Activated CD8-positive, alpha-beta T cell treated with anti-CD3 and anti-CD28 coated beads for 36 hours (primary cell): ENCODE measurements around the gene VPS9D1. TPM values are rescaled to one million over a fixed set of nuclear protein-coding genes. Genes with fewer than 3 reads are reported as not detected.

Experiments
- ATAC-seq: fragments of 200-7000 bp; cut with Tn5 transposase; one replicate; pipeline ENCODE4 v1.10.0; 2021; ENCODE audit warnings: mild to moderate bottlenecking, moderate library complexity
- CTCF ChIA-PET: fragments of 350-600 bp; sonication (Branson Sonifier 250); formaldehyde crosslinking; loops from one replicate; lab custom pipeline; 2021; ENCODE audit warnings: antibody characterized with exemption; lab: Charles Lee
- POLR2A ChIA-PET: fragments of 350-600 bp; sonication (Branson Sonifier 250); formaldehyde crosslinking; loops from one replicate; lab custom pipeline; 2021; ENCODE audit warnings: antibody characterized with exemption; lab: Charles Lee
- DNase-seq: peaks from one replicate; pipeline ENCODE4 v3.0.0-alpha.2; 2020
- H3K27ac Mint-ChIP-seq: one replicate; pipeline ENCODE4 v1.8.0; 2021; ENCODE audit warnings: mild to moderate bottlenecking, mixed read lengths
- H3K27me3 Mint-ChIP-seq: one replicate; pipeline ENCODE4 v1.8.0; 2021; ENCODE audit warnings: mixed read lengths
- H3K36me3 Mint-ChIP-seq: one replicate; pipeline ENCODE4 v1.8.0; 2021; ENCODE audit warnings: low read depth, mixed read lengths
- H3K4me1 Mint-ChIP-seq: one replicate; pipeline ENCODE4 v1.8.0; 2021; ENCODE audit warnings: low read depth, mixed read lengths
- H3K4me3 Mint-ChIP-seq: one replicate; pipeline ENCODE4 v1.8.0; 2021; ENCODE audit warnings: mild to moderate bottlenecking, moderate library complexity, mixed read lengths
- H3K9me3 Mint-ChIP-seq: one replicate; pipeline ENCODE4 v1.8.0; 2021; ENCODE audit warnings: mixed read lengths
- intact Hi-C: fragments of 100-400 bp; cut with micrococcal nuclease; formaldehyde crosslinking; loops from one replicate; pipeline ENCODE4 v1.10.0; 2022
- total RNA-seq, 2 experiments: library from RNA; stranded (reverse); gene quantifications; one replicate each; pipeline ENCODE4 v1.2.3, GENCODE V29; 2021
- TF ChIP-seq, protein P1 (sequence below): fragments of 200-600 bp; IDR thresholded peaks from one replicate; pipeline ENCODE4 v1.8.0; 2022; ENCODE audit warnings: antibody characterized with exemption, mild to moderate bottlenecking

The VPS9D1 gene
- total RNA-seq, 2 experiments from 2014 or later, result 1.5 to 1.6 TPM

DNA sequence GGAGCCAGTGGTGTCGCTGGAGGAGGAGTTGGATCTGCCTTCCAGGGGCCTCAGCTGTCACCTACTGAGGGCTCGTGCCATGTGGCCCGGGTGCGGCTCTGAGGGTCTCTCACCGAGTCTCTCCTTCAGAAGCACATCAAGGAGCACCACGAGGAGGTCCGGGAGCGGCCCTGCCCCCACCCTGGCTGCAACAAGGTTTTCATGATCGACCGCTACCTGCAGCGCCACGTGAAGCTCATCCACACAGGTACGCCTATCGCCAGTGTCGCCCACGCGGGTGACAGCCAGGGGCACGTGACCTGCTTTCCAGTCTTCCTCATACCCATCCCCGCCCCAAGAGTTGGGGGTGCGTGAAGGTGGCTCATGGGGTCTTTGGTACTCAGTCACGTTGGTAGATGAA is 13.1 kb upstream of the VPS9D1 start:
- intact Hi-C loops, result no loop called here
- Mint-ChIP-seq H3K27ac (no peak overlapping the region), H3K4me1 (peaks cover 33% of the 10 kb centered on the region), H3K27me3 (no peaks in the 10 kb centered on the region), H3K36me3 (peaks cover 70% of the 10 kb centered on the region), H3K9me3 (no peaks in the 10 kb centered on the region), H3K4me3 (no peak overlapping the region)
- no peak for DNase-seq
- ChIA-PET POLR2A (interaction anchor here (0.7 to 2.5 kb wide), 3 partner anchors 10 to 139 kb away, joined by 3 to 23 read pairs (median 4); partner anchors contain the start of gene TCF25), CTCF (interaction anchor here (1.0 kb wide), 1 partner anchor 28 kb away, joined by 4 read pairs; no protein-coding TSS in a partner anchor)
- no peak for ATAC-seq
- TF ChIP-seq, protein P1, sequence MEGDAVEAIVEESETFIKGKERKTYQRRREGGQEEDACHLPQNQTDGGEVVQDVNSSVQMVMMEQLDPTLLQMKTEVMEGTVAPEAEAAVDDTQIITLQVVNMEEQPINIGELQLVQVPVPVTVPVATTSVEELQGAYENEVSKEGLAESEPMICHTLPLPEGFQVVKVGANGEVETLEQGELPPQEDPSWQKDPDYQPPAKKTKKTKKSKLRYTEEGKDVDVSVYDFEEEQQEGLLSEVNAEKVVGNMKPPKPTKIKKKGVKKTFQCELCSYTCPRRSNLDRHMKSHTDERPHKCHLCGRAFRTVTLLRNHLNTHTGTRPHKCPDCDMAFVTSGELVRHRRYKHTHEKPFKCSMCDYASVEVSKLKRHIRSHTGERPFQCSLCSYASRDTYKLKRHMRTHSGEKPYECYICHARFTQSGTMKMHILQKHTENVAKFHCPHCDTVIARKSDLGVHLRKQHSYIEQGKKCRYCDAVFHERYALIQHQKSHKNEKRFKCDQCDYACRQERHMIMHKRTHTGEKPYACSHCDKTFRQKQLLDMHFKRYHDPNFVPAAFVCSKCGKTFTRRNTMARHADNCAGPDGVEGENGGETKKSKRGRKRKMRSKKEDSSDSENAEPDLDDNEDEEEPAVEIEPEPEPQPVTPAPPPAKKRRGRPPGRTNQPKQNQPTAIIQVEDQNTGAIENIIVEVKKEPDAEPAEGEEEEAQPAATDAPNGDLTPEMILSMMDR, result no peak

GRCh38 chr16:89733322-89733721 is 12.6 kb upstream of the VPS9D1 start:
- no peak overlapping the region for H3K27ac Mint-ChIP-seq
- H3K9me3 Mint-ChIP-seq, result no peaks in the 10 kb centered on the region
- no peak overlapping the region for H3K4me3 Mint-ChIP-seq
- ATAC-seq (no peak), DNase-seq (no peak)
- POLR2A ChIA-PET, result interaction anchor here (0.7 to 2.5 kb wide), 4 partner anchors 10 to 140 kb away, joined by 3 to 23 read pairs (median 4); partner anchors contain the start of gene TCF25
- peaks cover 66% of the 10 kb centered on the region for H3K36me3 Mint-ChIP-seq
- H3K27me3 Mint-ChIP-seq, result no peaks in the 10 kb centered on the region
- TF ChIP-seq, protein P1, result no peak
- peaks cover 33% of the 10 kb centered on the region for H3K4me1 Mint-ChIP-seq
- intact Hi-C loops, result no loop called here
- CTCF ChIA-PET, result interaction anchor here (0.6 to 1.0 kb wide), 2 partner anchors 27 to 184 kb away, joined by 3 to 4 read pairs; no protein-coding TSS in a partner anchor

DNA sequence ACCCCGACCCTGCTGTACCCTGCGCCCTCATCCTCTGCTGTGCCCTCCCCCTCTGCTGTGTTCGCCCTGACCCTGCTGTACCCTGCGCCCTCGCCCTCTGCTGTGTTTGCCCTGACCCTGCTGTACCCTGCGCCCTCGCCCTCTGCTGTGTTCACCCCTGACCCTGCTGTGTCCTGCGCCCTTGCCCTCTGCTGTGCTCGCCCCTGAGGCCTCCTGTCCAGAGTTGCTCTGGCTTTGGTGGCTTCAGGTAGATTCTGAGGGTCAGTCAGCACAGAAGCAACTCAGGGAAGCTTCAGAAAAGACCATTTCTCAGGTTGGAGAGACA is 12.2 kb upstream of the VPS9D1 start:
- Mint-ChIP-seq H3K9me3 (no peaks in the 10 kb centered on the region), H3K27me3 (no peaks in the 10 kb centered on the region), H3K4me1 (peaks cover 33% of the 10 kb centered on the region), H3K27ac (no peak overlapping the region), H3K4me3 (no peak overlapping the region), H3K36me3 (peaks cover 65% of the 10 kb centered on the region)
- ChIA-PET POLR2A (interaction anchor here (0.8 to 2.5 kb wide), 4 partner anchors 9 to 63 kb away, joined by 3 to 23 read pairs (median 3); no protein-coding TSS in a partner anchor), CTCF (interaction anchor here (0.6 to 1.0 kb wide), 3 partner anchors 27 to 184 kb away, joined by 3 to 4 read pairs (median 4); no protein-coding TSS in a partner anchor)
- DNase-seq (no peak), ATAC-seq (no peak)
- intact Hi-C loops, result no loop called here
- TF ChIP-seq, protein P1, result no peak

- TF ChIP-seq, protein P1, result no peak
- Mint-ChIP-seq H3K9me3 (no peaks in the 10 kb centered on the region), H3K4me3 (no peak overlapping the region), H3K4me1 (peaks cover 32% of the 10 kb centered on the region), H3K27ac (no peak overlapping the region), H3K27me3 (no peaks in the 10 kb centered on the region), H3K36me3 (peaks cover 65% of the 10 kb centered on the region)
- DNase-seq, result no peak
- intact Hi-C loops, result no loop called here
- ChIA-PET CTCF (interaction anchor here (0.6 to 1.0 kb wide), 3 partner anchors 32 to 185 kb away, joined by 3 to 4 read pairs (median 3); no protein-coding TSS in a partner anchor), POLR2A (interaction anchor here (0.5 to 2.5 kb wide), 10 partner anchors 8 to 129 kb away, joined by 3 to 23 read pairs (median 3); no protein-coding TSS in a partner anchor)
- no peak for ATAC-seq
Measured at GRCh38 chr16:89732142-89732917, 11.6 kb upstream of the VPS9D1 start.
